ENCODE results near the gene KLHL29.
"Not testable (repeated sequence)": the region's sequence is repeated elsewhere in the genome, so short reads cannot be mapped to it uniquely, and the experiment has no call there.

DNA sequence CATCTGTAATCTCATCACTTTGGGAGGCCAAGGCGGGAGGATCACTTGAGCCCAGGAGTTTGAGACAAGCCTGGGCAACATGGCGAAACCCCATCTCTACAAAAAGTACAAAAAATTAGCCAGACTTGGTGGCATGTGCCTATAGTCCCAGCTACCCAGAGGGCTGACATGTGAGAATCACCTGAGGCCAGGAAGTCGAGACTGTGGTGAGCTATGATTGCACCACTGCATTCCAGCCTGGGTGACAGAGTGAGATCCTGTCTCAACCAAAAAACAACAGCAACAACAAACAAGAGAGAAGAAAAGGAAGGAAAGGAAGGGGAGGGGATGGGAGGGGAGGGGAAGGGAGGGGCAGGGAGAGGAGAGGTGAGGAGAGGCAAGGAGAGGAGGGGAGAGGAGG is 338.1 kb downstream of the KLHL29 start:
- not testable (repeated sequence) for TF ChIP-seq NANOG (IDR thresholded peaks at IDR 0.05; ENCODE audit: borderline replicate concordance); POLR2AphosphoS5 (IDR thresholded peaks at IDR 0.05; ENCODE audit: low read depth); EZH2phosphoT487 (IDR thresholded peaks at IDR 0.05; ENCODE audit: unreplicated experiment)
- TF ChIP-seq, protein P1, sequence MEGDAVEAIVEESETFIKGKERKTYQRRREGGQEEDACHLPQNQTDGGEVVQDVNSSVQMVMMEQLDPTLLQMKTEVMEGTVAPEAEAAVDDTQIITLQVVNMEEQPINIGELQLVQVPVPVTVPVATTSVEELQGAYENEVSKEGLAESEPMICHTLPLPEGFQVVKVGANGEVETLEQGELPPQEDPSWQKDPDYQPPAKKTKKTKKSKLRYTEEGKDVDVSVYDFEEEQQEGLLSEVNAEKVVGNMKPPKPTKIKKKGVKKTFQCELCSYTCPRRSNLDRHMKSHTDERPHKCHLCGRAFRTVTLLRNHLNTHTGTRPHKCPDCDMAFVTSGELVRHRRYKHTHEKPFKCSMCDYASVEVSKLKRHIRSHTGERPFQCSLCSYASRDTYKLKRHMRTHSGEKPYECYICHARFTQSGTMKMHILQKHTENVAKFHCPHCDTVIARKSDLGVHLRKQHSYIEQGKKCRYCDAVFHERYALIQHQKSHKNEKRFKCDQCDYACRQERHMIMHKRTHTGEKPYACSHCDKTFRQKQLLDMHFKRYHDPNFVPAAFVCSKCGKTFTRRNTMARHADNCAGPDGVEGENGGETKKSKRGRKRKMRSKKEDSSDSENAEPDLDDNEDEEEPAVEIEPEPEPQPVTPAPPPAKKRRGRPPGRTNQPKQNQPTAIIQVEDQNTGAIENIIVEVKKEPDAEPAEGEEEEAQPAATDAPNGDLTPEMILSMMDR (conservative IDR thresholded peaks at IDR 0.05; ENCODE audit: low read depth in 2 of 2): not testable (repeated sequence)
